HEK293T (cell line): ENCODE results near the gene MYH6.

Source experiments
- BHLHE40 ChIP-seq: fragments of 450-650 bp; IDR thresholded peaks from 2 replicates; pipeline ENCODE4 v1.6.1; 2016; ENCODE audit warnings: mild to moderate bottlenecking, moderate library complexity, borderline replicate concordance
- ELF4 ChIP-seq: fragments of 450-650 bp; IDR thresholded peaks from 2 replicates; pipeline ENCODE4 v1.6.1; 2017; ENCODE audit warnings: antibody characterized with exemption
- FOXA1 ChIP-seq: fragments of 450-650 bp; IDR thresholded peaks from 2 replicates; pipeline ENCODE4 v1.6.1; 2016; ENCODE audit warnings: mild to moderate bottlenecking
- FOXK2 ChIP-seq: fragments of 450-650 bp; IDR thresholded peaks from 2 replicates; pipeline ENCODE4 v1.6.1; 2016; ENCODE audit warnings: mild to moderate bottlenecking
- FOXM1 ChIP-seq: fragments of 450-650 bp; IDR thresholded peaks from 2 replicates; pipeline ENCODE4 v1.6.1; 2017; ENCODE audit warnings: mild to moderate bottlenecking, borderline replicate concordance
- HDGF ChIP-seq: fragments of 450-650 bp; IDR thresholded peaks from 2 replicates; pipeline ENCODE4 v1.6.1; 2017; ENCODE audit warnings: antibody characterized with exemption, borderline replicate concordance
- NFRKB ChIP-seq: fragments of 450-650 bp; IDR thresholded peaks from 2 replicates; pipeline ENCODE4 v1.6.1; 2016; ENCODE audit warnings: mild to moderate bottlenecking, moderate library complexity
- SUZ12 ChIP-seq: fragments of 450-650 bp; IDR thresholded peaks from 2 replicates; pipeline ENCODE4 v1.6.1; 2016; ENCODE audit warnings: mild to moderate bottlenecking
- TARDBP ChIP-seq: fragments of 450-650 bp; IDR thresholded peaks from 2 replicates; pipeline ENCODE4 v1.6.1; 2016

- TF ChIP-seq TARDBP (no peak), FOXA1 (no peak), BHLHE40 (no peak), FOXM1 (no peak), ELF4 (no peak), FOXK2 (no peak), HDGF (no peak), NFRKB (no peak), SUZ12 (no peak)
These were observed 3.8 kb upstream of the MYH6 start for GRCh38 chr14:23411563-23412525.
